HG03280 (cell line): ENCODE measurements around the gene SORCS1.
A peak's percentile ranks its signal among the peaks of the same experiment; 100 is the strongest.

Experiments used
- ATAC-seq: cut with Tn5 transposase; IDR thresholded peaks from one replicate; pipeline ENCODE4 v1.9.1; 2021; ENCODE audit warnings: mild to moderate bottlenecking, moderate library complexity; ENCODE audit not compliant: unreplicated experiment

The SORCS1 gene

GRCh38 chr10:106997721-106998120 lies 166.8 kb downstream of the SORCS1 start:
- ATAC-seq: no peak

- ATAC-seq: no peak
Measured at GRCh38 chr10:106996510-106996909, 168.0 kb downstream of the SORCS1 start.

GRCh38 chr10:106992055-106992454 lies 172.5 kb downstream of the SORCS1 start:
- ATAC-seq: no peak

- no peak for ATAC-seq
Measured at GRCh38 chr10:106991091-106991490, 173.4 kb downstream of the SORCS1 start.

GRCh38 chr10:106987362-106987761 lies 177.1 kb downstream of the SORCS1 start:
- no peak for ATAC-seq

GRCh38 chr10:106982268-106982667 lies 182.2 kb downstream of the SORCS1 start:
- ATAC-seq: no peak

- no peak for ATAC-seq
Measured at GRCh38 chr10:106981452-106982075, 182.9 kb downstream of the SORCS1 start.

- peak; percentile 79 for ATAC-seq
Measured at GRCh38 chr10:106980495-106981451, 183.7 kb downstream of the SORCS1 start.

- ATAC-seq: no peak
Measured at GRCh38 chr10:106978756-106979155, 185.8 kb downstream of the SORCS1 start.

- ATAC-seq: no peak
Measured at GRCh38 chr10:106973716-106974115, 190.8 kb downstream of the SORCS1 start.

GRCh38 chr10:106973288-106973687 lies 191.2 kb downstream of the SORCS1 start:
- ATAC-seq: no peak

GRCh38 chr10:106972381-106972780 lies 192.1 kb downstream of the SORCS1 start:
- ATAC-seq: no peak

- ATAC-seq: no peak
Measured at GRCh38 chr10:106971411-106971831, 193.1 kb downstream of the SORCS1 start.

GRCh38 chr10:106967452-106967851 lies 197.1 kb downstream of the SORCS1 start:
- no peak for ATAC-seq

- no peak for ATAC-seq
Measured at GRCh38 chr10:106960812-106961211, 203.7 kb downstream of the SORCS1 start.

GRCh38 chr10:106959521-106959920 lies 205.0 kb downstream of the SORCS1 start:
- peak; percentile 70 for ATAC-seq

- ATAC-seq: no peak
Measured at GRCh38 chr10:106958589-106959361, 205.7 kb downstream of the SORCS1 start.

GRCh38 chr10:106957823-106958588 lies 206.5 kb downstream of the SORCS1 start:
- ATAC-seq: no peak

- ATAC-seq: no peak
Measured at GRCh38 chr10:106956216-106956915, 208.1 kb downstream of the SORCS1 start.

GRCh38 chr10:106955133-106955532 lies 209.4 kb downstream of the SORCS1 start:
- ATAC-seq: no peak
